ENCODE measurements around the gene SLC7A9.

DNA sequence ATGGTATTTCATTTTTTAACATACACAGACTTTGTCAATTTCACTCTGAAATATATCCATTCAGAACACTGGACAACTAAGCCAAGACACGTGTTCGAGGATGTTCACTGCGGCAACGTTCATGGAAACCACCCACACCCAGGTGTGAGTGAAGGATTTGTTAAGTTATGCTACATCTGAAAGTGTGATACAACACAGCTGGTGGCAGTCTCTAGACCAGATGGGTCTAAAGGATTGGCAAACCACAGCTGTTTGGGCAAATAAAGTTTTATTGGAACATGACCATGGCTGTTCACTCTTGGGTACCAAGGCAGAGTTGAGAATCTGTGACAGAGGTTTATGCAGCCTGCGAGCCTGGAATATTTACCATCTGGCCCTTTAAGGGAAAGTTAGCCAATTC, 12.0 kb downstream of the SLC7A9 start:
- TF ChIP-seq POLR2A (IDR thresholded peaks at IDR 0.05) (no peak), POLR2AphosphoS5 (IDR thresholded peaks at IDR 0.05) (no peak), EP300 (IDR thresholded peaks at IDR 0.05) (no peak)
- TF ChIP-seq, protein P1, sequence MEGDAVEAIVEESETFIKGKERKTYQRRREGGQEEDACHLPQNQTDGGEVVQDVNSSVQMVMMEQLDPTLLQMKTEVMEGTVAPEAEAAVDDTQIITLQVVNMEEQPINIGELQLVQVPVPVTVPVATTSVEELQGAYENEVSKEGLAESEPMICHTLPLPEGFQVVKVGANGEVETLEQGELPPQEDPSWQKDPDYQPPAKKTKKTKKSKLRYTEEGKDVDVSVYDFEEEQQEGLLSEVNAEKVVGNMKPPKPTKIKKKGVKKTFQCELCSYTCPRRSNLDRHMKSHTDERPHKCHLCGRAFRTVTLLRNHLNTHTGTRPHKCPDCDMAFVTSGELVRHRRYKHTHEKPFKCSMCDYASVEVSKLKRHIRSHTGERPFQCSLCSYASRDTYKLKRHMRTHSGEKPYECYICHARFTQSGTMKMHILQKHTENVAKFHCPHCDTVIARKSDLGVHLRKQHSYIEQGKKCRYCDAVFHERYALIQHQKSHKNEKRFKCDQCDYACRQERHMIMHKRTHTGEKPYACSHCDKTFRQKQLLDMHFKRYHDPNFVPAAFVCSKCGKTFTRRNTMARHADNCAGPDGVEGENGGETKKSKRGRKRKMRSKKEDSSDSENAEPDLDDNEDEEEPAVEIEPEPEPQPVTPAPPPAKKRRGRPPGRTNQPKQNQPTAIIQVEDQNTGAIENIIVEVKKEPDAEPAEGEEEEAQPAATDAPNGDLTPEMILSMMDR (IDR thresholded peaks at IDR 0.05) = no peak

All from gastroesophageal sphincter (tissue), 3 donors.